Measurements from ENCODE around the gene OR2AG2. TPM values are rescaled to one million over a fixed set of nuclear protein-coding genes. Genes with fewer than 3 reads are reported as not detected.

OR2AG2 gene
- total and polyA plus RNA-seq, 9 of the 15 experiments (the other 6 are each of a cell fraction or from before 2014, with no cell fraction given), result 0.15 to 0.91 (median 0.55) TPM

DNA sequence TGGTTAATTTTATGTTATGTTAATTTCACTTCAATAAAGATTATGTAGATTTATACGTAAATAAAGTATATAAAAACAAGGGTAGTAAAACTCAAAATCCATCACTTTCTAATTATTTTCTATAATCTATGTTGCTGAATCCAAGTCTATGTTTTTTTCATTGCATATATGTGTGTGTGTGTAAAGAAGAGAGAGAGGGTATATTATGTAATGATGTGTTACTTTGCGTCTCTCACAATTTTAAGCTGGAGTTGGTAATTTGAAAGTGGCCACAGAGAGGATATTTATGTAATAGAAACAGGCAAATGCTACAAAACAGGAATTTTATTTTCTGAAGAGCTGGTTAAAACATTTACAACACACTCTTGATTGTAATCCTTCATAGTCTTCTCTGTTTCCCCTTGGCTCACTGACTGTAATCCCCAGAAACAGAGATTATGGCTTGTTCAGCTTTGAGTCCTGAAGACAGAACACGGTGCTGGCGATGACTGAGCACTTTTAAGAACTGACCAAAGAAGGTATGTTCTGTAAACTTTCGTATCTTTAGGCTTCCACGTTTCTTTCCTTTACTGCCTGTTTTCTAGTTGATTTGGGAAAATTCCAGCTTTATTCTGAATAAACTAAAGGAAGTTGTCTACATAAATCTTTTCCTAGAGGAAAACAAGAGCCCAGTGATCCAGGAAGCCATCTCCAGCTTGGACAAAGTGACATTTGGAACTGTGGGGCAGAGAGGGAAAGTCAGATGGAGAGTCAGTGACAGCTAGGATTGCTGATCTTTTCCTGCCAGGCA is 43.6 kb downstream of the OR2AG2 start (continued):
- TF ChIP-seq, protein P1, sequence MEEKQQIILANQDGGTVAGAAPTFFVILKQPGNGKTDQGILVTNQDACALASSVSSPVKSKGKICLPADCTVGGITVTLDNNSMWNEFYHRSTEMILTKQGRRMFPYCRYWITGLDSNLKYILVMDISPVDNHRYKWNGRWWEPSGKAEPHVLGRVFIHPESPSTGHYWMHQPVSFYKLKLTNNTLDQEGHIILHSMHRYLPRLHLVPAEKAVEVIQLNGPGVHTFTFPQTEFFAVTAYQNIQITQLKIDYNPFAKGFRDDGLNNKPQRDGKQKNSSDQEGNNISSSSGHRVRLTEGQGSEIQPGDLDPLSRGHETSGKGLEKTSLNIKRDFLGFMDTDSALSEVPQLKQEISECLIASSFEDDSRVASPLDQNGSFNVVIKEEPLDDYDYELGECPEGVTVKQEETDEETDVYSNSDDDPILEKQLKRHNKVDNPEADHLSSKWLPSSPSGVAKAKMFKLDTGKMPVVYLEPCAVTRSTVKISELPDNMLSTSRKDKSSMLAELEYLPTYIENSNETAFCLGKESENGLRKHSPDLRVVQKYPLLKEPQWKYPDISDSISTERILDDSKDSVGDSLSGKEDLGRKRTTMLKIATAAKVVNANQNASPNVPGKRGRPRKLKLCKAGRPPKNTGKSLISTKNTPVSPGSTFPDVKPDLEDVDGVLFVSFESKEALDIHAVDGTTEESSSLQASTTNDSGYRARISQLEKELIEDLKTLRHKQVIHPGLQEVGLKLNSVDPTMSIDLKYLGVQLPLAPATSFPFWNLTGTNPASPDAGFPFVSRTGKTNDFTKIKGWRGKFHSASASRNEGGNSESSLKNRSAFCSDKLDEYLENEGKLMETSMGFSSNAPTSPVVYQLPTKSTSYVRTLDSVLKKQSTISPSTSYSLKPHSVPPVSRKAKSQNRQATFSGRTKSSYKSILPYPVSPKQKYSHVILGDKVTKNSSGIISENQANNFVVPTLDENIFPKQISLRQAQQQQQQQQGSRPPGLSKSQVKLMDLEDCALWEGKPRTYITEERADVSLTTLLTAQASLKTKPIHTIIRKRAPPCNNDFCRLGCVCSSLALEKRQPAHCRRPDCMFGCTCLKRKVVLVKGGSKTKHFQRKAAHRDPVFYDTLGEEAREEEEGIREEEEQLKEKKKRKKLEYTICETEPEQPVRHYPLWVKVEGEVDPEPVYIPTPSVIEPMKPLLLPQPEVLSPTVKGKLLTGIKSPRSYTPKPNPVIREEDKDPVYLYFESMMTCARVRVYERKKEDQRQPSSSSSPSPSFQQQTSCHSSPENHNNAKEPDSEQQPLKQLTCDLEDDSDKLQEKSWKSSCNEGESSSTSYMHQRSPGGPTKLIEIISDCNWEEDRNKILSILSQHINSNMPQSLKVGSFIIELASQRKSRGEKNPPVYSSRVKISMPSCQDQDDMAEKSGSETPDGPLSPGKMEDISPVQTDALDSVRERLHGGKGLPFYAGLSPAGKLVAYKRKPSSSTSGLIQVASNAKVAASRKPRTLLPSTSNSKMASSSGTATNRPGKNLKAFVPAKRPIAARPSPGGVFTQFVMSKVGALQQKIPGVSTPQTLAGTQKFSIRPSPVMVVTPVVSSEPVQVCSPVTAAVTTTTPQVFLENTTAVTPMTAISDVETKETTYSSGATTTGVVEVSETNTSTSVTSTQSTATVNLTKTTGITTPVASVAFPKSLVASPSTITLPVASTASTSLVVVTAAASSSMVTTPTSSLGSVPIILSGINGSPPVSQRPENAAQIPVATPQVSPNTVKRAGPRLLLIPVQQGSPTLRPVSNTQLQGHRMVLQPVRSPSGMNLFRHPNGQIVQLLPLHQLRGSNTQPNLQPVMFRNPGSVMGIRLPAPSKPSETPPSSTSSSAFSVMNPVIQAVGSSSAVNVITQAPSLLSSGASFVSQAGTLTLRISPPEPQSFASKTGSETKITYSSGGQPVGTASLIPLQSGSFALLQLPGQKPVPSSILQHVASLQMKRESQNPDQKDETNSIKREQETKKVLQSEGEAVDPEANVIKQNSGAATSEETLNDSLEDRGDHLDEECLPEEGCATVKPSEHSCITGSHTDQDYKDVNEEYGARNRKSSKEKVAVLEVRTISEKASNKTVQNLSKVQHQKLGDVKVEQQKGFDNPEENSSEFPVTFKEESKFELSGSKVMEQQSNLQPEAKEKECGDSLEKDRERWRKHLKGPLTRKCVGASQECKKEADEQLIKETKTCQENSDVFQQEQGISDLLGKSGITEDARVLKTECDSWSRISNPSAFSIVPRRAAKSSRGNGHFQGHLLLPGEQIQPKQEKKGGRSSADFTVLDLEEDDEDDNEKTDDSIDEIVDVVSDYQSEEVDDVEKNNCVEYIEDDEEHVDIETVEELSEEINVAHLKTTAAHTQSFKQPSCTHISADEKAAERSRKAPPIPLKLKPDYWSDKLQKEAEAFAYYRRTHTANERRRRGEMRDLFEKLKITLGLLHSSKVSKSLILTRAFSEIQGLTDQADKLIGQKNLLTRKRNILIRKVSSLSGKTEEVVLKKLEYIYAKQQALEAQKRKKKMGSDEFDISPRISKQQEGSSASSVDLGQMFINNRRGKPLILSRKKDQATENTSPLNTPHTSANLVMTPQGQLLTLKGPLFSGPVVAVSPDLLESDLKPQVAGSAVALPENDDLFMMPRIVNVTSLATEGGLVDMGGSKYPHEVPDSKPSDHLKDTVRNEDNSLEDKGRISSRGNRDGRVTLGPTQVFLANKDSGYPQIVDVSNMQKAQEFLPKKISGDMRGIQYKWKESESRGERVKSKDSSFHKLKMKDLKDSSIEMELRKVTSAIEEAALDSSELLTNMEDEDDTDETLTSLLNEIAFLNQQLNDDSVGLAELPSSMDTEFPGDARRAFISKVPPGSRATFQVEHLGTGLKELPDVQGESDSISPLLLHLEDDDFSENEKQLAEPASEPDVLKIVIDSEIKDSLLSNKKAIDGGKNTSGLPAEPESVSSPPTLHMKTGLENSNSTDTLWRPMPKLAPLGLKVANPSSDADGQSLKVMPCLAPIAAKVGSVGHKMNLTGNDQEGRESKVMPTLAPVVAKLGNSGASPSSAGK (IDR thresholded peaks at IDR 0.05), result peak; percentile 81
- TF ChIP-seq ZNF79 (CRISPR knock-in tag; IDR thresholded peaks at IDR 0.05; ENCODE audit: low read depth) (no peak), SMAD1 (IDR thresholded peaks at IDR 0.05; ENCODE audit: low read depth, low read length, partially characterized antibody) (no peak), CHCHD3 (CRISPR knock-in tag; IDR thresholded peaks at IDR 0.05) (no peak), FOXK1 (CRISPR knock-in tag; IDR thresholded peaks at IDR 0.05; ENCODE audit: borderline replicate concordance) (no peak), PHF8 (IDR thresholded peaks at IDR 0.05; ENCODE audit: borderline replicate concordance, low read length) (no peak), NR1H2 (CRISPR knock-in tag; IDR thresholded peaks at IDR 0.05) (no peak), ZNF830 (CRISPR knock-in tag; IDR thresholded peaks at IDR 0.05) (no peak), NCOA6 (IDR thresholded peaks at IDR 0.05) (no peak), MEIS2 (IDR thresholded peaks at IDR 0.05; ENCODE audit: partially characterized antibody) (peak; percentile 17), RHOXF2B (CRISPR knock-in tag; conservative IDR thresholded peaks at IDR 0.05) (no peak)
- TF ChIP-seq, protein P2, sequence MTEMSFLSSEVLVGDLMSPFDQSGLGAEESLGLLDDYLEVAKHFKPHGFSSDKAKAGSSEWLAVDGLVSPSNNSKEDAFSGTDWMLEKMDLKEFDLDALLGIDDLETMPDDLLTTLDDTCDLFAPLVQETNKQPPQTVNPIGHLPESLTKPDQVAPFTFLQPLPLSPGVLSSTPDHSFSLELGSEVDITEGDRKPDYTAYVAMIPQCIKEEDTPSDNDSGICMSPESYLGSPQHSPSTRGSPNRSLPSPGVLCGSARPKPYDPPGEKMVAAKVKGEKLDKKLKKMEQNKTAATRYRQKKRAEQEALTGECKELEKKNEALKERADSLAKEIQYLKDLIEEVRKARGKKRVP (CRISPR knock-in tag; IDR thresholded peaks at IDR 0.05), result no peak
- TF ChIP-seq, protein P3, sequence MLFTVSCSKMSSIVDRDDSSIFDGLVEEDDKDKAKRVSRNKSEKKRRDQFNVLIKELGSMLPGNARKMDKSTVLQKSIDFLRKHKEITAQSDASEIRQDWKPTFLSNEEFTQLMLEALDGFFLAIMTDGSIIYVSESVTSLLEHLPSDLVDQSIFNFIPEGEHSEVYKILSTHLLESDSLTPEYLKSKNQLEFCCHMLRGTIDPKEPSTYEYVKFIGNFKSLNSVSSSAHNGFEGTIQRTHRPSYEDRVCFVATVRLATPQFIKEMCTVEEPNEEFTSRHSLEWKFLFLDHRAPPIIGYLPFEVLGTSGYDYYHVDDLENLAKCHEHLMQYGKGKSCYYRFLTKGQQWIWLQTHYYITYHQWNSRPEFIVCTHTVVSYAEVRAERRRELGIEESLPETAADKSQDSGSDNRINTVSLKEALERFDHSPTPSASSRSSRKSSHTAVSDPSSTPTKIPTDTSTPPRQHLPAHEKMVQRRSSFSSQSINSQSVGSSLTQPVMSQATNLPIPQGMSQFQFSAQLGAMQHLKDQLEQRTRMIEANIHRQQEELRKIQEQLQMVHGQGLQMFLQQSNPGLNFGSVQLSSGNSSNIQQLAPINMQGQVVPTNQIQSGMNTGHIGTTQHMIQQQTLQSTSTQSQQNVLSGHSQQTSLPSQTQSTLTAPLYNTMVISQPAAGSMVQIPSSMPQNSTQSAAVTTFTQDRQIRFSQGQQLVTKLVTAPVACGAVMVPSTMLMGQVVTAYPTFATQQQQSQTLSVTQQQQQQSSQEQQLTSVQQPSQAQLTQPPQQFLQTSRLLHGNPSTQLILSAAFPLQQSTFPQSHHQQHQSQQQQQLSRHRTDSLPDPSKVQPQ (CRISPR knock-in tag; IDR thresholded peaks at IDR 0.05; ENCODE audit: borderline replicate concordance), result no peak

All from K562 (cell line).